OCI-LY3 (cell line): ENCODE measurements around the gene KRCC1.

Experiments used
- EZH2phosphoT487 ChIP-seq: fragments of 200-600 bp; shearing (Covaris generic); IDR thresholded peaks from 2 replicates; pipeline ENCODE4 v1.6.1; 2018; ENCODE audit warnings: antibody characterized with exemption, mixed run types, low read depth
- TF ChIP-seq, protein P1 (sequence below): fragments of 200-600, 300-600 bp; sonication (generic); IDR thresholded peaks from 2 replicates; pipeline ENCODE4 v1.5.1; 2014; ENCODE audit warnings: antibody characterized with exemption, low read length, low read depth

- TF ChIP-seq EZH2phosphoT487, result no peak
- TF ChIP-seq, protein P1, sequence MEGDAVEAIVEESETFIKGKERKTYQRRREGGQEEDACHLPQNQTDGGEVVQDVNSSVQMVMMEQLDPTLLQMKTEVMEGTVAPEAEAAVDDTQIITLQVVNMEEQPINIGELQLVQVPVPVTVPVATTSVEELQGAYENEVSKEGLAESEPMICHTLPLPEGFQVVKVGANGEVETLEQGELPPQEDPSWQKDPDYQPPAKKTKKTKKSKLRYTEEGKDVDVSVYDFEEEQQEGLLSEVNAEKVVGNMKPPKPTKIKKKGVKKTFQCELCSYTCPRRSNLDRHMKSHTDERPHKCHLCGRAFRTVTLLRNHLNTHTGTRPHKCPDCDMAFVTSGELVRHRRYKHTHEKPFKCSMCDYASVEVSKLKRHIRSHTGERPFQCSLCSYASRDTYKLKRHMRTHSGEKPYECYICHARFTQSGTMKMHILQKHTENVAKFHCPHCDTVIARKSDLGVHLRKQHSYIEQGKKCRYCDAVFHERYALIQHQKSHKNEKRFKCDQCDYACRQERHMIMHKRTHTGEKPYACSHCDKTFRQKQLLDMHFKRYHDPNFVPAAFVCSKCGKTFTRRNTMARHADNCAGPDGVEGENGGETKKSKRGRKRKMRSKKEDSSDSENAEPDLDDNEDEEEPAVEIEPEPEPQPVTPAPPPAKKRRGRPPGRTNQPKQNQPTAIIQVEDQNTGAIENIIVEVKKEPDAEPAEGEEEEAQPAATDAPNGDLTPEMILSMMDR, result no peak
Observed at GRCh38 chr2:88067598-88067997, 12.0 kb upstream of the KRCC1 start, which contains the start of gene SMYD1.
